ENCODE results near the gene DCTN1.

DNA sequence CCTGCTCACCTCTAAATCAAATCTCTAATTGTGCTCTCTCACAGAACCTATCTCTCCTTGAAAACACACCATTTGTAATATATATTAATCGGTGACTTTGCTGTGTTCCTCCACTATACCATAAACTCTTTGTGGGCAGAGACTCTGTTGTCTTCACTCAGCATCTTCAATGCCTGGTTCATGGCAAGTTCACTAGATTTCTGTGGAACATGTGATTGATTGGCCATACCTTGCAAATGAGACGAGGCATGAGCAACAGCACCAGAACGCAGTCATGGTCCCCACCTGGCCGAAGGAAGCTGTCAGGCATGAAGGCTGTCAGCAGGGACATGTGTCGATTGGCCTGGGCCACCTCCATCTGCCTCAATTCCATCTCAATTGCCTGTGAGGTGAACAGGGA, 11.6 kb downstream of the DCTN1 start:
- TF ChIP-seq POLR2A (IDR thresholded peaks at IDR 0.05) (no peak), CTCF (IDR thresholded peaks at IDR 0.05) (no peak)
